GM21447 (cell line): ENCODE results near the gene TAL1.

ENCODE experiments used
- ATAC-seq: cut with Tn5 transposase; IDR thresholded peaks from one replicate; pipeline ENCODE4 v1.9.1; 2021; ENCODE audit not compliant: unreplicated experiment

The TAL1 gene

GRCh38 chr1:47189844-47190508 lies 42.0 kb downstream of the TAL1 start, which contains the start of gene PDZK1IP1:
Gene PDZK1IP1, minus strand, starts transcription at chr1:47190036. Its CDS starts 104 bp downstream, at chr1:47189932.
- ATAC-seq = no peak

DNA sequence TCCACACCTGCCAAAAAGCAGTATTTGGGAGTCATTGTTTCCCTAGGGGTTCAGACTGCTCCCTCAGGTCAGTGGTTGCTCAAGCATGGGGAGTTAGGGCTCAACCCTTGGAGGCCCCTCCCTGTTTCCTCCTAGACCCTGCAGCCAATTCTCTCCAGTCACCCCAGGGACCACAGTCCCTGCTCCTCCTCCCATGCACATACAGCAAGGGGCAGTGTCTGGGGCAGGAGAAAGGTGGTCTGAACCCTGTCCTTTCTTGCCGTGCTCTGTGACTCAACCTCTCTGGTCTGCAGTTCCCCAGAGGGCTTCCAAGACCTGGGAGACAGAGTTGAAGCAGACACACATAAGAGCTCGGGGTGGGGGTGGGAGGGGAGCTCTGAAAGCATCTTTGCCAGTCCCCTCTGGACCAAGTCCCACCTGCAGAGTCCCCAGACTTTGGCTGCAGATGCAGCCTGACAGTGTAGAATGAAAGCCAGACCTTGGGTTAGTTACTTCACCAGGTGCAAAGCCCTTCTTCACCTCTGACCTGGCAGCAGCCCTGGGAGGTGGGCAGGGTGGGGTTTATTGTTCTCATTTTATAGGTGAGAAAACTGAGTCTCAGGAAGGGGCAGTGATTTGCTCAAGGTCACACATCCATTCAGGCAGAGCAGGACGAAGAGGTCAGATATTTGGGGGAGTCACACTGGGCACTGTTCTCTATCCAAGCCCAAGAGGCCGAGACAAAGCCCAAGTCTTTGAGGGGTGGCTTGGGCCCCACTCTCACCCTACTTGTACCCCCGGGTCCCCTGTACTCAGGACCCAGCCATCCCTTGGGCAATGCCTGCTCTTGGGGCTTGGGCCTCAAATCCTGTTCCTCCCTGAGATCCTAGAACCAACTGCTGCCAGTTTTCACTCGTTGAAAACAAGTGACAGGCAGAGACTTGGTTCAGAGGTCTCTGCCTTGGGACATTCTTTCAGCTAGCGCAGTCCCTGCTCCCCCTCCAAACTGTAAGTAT lies 42.9 kb downstream of the TAL1 start:
- no peak for ATAC-seq

DNA sequence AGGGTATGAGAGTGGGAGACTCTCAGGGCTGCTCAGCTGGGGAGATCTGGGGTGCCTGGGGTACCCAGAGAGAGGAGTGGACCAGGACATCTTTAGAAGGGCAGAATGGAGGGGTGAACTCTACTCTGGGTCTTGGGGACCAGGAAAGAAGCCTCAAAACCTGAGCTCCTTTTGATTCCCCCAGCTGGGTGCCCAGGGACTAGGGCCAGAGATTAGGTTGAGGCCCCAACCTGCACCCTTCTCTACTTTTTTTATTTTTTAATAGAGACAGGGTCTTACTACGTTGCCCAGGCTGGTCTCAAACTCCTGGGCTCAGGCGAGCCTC lies 44.1 kb downstream of the TAL1 start:
- ATAC-seq = no peak

GRCh38 chr1:47187231-47187925 lies 44.6 kb downstream of the TAL1 start:
- no peak for ATAC-seq

GRCh38 chr1:47186267-47187185 lies 45.5 kb downstream of the TAL1 start:
- no peak for ATAC-seq

DNA sequence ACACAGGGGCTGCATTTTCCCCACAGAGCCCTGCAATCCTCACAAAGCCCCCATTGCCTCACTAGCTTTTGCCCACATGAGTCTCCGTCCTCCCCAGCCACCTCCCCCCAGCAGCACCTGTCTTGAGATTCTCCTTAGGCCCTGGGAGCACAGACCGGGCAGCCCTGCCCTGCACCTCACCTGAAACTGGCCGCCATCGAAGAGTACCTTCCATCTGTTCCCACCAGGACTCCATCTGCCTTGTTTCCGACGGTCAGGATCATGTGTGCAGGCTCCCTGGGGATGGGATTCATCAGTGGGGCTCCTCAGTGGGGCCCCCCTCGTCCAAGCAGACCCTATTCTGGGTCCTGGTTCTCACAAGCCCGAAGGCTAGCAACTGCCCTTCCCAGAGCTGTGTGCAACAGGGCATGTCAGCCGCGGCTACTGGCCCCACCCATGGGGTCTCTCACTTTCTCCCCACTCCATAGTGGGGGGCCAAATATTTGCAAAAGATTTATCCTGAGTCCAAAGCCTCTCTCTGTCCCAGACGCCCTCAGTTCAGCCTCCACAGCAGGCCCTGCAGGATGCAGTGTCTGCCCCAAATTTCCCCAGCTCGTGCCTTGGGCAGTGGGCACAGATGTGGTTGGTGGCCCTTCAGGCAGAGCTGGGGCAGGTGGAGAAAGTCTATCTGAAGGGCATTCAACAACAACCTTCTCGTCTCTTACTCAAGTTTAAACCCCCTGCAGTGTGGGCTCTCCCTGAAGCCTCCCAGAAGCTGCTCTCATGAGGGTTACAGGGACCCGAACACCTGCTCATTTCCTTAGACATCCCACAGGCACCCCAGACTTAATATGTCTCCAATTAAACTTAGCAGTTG lies 47.0 kb downstream of the TAL1 start:
- no peak for ATAC-seq

GRCh38 chr1:47184090-47184821 lies 47.8 kb downstream of the TAL1 start:
- ATAC-seq = no peak

DNA sequence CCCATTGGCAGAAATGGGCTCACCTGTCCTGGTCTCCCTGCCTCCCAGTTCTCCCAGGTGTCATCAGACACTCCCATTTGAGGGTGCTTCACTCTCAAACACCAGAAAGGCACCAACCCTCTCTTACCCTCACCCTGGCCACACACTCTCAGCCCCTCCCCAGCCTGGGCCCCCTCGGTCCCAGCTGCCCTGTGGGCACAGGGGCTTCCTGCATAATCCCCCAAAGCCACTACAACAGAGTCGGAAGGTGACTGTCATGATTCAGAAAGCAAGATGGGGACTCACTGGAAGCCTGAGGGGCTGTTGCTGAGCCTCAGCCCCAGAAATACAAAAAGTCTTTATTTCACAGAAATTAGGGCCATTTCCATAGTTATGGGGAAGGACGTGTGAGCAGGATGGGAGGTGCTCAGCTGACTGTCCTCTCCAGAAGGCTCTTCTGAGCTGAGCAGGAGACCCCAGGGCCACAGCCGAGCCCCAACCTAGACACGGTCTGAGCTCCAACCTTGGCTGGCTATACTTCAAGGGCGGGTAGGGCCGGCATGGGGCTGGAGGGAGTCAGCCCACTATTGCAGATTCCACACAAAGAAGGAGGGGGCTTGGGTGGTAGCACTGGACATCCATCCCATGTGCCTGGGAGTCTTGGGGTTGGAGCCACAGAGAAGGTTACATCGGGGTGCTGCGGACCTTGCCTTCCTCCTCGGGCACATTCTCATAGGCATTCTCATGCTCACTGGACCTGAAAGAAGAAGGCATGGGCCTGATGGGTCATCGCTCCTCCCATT lies 48.5 kb downstream of the TAL1 start:
- no peak for ATAC-seq

- no peak for ATAC-seq
Measured at GRCh38 chr1:47182676-47183235, 49.3 kb downstream of the TAL1 start.

DNA sequence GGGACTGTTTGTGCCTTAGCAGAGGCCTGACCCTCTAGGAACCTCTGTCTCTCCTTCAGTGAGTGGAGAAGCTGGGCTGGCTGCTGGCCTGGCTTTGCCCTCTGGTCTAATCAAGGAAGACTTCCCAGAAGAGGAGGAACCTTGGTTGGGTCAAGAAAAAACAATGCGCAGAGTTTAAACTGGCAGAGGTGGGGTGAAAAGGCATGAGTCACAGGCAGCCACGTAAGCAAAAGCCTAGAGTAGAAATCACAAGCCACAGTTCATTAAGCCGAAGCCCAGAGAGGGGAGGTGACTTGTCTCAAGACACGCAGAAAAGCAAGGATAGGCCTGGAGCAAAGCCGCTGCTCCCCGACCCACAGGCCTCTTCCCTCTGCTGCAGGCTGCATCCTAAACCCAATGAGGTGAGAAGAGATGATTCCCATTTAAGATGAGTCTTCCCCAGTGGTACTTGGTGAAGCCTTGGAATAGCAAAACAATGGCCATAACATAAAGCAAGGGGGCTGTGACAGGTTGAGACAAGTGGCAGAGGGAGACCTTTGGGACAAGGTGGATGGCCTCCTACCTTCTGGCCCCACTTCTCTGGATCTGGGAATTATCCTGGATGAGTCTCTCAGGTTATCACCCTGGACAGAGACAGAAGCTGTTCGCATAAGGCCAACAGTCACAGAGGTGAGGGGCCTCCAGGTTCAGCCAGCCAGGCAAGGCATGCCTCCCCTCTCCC lies 49.9 kb downstream of the TAL1 start:
- no peak for ATAC-seq

DNA sequence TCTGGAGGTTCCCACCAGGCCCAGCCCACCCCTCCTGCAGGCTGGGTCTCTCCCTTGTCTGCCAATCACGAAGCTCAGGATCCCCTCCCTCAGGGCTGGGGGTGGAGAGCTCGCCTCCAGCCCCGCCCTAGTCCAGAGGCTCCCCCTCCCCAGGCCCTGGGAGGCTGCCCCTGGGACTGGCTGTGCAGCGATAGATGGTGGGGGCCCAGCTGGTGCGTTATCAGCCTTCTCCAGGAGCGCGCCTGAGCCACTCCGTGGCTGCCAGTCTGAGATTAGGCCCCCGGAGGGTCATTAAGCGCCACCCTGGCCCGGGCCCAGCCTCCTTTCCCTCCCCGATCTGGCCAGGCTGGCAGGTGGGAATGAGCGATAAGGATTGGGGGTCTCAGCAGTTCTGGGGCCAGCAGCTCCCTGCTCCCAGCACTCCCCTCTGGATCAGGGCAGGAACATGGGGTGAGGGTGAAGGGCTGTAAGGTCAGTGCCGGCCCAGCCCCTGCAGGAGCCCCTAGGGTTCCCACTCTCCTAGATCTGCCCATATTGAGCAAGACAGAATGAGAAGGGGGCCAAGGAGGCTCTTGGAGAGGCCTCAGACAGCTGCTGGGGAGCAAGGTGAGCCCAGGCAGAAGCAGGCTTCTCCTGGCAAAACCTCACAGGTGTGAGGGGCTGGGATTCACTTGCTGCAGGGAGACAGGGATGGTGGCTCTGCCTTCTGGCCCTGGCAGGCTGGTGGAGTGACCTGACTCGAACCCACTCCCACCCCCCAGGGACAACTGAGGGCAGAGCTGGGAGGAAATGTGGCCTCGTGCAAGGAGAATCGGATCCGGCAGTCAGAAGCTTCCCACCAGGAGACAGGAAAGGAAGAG lies 50.7 kb downstream of the TAL1 start:
- ATAC-seq = no peak

DNA sequence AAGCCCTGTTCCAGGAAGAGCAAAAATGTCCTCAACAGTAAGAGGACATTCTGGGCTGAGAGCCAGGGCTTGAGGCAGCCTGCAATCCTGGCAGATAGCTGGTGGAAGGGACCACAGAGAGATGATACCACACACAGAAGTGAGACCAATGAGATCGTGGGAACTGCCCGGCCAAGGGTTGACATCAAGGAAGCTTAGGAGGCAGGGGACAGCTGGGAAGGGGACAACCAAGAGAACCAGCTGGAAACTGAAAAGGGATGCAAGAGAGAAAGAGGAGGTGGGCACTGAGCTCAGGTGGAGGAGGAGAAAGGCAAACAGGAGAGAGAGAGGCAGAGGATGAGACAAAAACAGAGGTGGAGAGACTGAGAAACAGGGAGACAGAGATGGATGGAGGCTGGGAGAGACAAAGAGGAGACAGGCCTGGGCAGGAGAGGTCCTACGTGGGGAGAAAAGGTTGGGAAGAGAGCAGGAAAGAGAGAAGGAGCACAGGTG lies 51.4 kb downstream of the TAL1 start:
- ATAC-seq = no peak

DNA sequence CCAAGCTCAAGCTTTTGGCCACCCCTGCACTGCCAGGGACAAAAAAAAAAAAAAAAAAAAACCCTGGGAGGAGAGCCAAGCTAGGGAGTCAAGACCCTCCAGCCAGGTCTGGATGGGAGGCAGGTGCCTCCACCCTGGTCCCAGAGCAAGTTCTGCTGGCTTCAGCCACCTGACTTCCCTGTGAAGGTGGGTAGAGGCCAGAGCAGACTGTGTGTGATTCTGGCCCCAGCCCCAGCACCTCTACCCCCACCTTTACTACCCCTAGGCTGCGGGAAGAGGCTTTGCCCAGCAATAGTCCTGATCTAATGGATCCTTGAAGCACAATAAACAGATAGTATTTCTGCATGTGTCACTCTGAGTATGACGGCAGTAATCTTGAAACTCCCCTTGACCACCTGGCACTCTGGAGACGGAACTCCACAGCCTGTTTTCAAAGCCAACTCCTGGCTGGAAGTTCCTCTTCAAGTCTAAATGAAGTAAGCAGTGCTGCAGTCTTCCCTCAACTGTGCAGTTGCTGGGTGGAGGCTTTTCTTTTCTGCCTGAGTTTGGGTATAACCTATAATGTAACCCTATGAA lies 51.9 kb downstream of the TAL1 start:
- no peak for ATAC-seq

GRCh38 chr1:47179017-47179987 lies 52.7 kb downstream of the TAL1 start:
- ATAC-seq = peak; percentile 91

DNA sequence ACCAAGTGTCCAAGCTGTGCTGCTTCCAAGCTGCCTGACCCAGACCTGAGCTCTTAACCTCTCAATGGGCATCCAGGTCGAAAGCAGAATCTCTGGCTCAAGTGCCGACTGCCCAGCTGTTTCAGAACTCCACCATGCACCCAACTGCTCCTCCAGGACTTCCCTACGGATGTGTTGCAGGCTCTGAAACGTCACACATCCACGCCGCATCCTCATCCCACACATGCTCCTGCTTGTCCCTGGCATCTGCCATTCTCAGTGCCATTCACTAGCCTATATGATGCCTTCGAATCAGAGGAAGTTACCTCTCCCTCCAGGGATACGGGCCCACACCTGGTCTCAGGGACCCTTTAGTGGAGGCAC lies 53.4 kb downstream of the TAL1 start:
- no peak for ATAC-seq
